NCI-H2196 (cell line): ENCODE measurements around the gene ACAP2.

Experiments used
- DNase-seq: peaks from one replicate; lab custom pipeline; 2025; ENCODE audit not compliant: unreplicated experiment; lab: John Stamatoyannopoulos, UW

The ACAP2 gene

DNA sequence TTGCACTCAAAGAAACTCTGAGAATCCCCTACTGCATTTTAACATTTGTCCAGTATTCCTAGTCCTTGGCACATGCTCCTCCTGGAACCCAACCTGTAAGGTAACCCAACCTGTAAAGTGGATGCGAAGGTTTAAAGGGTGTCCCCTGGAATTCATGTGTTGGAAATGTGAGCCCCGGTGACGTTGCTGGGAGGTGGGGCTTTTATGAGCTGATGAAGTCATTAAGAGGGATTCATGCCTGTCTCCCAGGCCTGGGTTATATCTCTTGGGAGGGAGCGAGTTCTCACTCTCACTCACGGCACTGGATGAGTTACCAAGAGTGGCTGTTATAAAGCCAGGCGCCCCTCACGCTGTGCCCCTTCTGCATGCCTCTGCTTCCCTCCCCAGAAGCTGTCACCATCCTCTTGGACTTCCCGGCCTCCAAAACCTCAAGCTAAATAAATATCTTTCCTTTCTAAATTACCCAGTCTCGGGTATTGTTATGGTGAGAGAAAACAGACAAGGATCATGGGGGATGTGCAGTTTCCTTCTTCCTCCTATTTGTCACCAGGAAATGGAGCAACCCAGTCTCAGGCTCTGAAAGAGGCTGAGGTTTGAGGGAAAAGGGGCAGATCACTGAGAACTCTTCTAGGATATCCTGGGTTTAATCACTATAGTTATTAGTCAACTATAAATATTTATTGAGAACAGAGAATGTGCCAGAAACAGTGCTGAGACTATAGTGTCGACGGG lies 179.5 kb downstream of the ACAP2 start:
- DNase-seq, result no peak

DNA sequence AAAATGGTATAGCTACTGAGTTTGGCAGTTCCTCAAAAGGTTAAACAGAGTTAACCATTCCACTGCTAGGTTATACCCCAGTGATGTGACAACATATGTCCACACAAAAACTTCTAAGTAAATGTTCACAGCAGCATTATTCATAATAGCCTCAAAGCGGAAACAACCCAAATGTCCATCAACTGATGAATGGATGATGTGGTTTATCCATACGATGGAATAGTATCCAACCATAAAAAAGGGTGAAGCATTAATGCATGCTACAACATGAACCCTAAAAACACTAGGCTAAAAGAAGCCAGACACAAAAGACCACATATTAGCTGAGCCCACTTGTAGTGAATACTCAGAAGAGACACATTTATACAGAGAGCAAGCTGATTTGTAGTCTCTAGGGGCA lies 180.9 kb downstream of the ACAP2 start:
- no peak for DNase-seq

DNA sequence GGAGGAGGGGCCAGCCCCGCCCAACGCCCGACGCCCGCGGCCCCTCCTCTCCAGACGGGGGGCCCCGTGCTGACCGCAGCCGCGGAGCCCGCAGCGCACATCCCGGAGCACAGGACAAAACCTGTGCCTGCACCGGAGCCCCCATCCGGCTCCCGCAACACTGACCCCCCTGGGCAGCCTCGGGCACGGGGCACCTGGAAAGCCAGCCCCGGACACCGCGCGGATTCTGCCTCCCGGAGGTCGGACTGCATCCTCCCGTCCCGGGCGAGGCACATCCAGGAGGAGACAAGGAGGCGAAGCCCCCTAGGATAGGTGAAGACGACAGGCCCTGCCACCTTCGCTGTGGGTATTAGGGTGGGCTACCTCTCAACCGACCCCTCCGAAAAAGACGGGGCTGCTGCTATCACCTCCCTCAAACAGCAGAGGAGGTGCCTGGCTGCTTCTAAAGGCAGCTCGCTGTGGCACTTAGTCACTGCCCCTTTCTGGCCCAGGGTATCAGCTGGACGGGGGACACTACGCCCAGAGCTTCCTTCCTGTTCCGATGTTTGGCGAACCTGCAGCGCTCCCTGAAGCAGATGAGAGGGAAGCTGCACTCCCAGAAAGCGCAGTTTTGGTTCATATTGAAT lies 182.4 kb downstream of the ACAP2 start:
- peak; percentile 57 for DNase-seq

DNA sequence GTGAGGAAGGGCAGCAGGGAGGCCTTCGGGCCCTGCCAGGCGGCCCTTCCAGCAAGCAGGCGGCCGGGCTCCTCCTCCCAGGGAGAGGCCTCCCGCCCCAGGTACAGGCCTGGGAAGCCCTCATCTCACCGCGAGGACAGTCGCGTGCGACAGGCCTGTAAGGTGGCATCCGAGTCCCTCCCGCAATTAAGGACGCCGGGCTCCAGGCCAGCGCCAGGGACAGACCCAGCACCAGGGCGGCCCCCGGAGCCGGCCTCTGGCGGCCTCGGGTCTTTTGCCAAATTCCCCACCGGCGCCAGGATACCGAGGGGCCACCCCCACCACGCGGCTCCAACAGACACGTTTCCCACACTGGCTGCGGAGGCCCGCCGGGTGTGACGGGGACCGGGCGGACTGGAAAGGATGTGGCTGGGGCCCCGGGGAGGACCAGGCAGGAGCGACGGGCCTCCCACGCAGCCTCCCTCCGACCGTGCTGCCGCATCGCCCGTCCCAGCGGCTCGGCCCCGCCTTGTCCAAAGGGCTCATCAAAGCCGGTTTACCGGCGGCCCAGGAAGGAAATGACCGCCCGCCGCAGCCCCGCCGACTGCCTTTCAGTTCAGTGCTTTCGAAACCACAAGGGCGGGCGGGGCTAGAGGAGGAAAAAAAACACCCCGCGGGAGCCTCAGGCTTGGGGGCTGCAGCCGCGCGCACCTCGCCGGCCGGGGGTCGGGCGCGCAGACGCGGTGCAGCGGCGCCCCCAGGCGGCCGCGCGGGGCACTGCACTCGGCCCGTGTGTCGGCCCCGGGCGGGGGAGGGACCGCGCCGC lies 183.1 kb downstream of the ACAP2 start:
- peak; percentile 98 for DNase-seq

DNA sequence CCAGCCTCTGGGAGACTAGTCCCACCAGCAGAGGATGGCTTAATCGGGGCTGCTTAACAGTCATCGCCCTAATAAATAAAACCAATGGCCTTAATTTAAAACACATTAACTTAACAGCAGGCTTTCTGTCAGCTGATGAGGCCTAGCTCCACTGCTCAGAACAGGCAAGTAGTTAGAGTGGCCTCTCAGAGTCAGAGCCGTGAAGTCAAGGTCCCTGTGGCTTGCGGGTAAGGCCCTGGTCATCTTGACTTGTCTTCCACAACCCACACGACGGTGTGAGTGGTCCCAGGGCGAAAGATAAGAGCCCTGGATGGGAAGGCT lies 183.7 kb downstream of the ACAP2 start:
- DNase-seq, result no peak

DNA sequence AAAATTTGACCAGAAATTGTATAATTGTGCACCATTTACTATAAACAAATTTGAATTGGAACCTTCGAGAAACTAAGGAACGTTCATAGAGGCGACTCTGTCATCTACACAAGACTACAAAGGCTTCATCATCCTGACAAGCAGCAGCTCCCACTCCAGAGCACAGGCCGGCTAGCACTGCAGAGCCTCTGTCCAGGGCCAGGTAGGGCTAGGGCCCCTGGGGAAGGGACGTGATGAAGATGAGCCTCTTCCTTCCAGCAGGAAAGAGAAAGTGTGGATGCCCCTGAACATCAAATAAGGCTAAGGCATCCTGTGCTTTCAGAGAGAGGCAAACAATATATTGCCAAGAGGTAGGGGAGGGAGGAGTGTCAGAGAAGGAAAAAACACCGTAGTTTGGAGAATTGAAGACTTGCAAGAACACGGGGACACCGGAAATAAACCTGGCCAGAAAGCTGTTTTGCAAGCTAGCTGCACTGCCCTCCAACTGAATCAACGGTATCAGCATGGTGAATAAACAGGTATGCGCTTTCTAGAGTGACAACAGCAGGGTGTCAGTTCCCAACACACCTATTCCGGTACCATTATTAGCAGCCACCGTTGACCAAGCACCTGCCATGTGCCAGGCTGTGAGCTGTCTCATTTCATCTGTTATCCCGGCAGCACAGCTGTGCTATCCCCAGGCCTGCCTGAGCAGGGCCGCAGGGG lies 184.2 kb downstream of the ACAP2 start:
- DNase-seq, result no peak

DNA sequence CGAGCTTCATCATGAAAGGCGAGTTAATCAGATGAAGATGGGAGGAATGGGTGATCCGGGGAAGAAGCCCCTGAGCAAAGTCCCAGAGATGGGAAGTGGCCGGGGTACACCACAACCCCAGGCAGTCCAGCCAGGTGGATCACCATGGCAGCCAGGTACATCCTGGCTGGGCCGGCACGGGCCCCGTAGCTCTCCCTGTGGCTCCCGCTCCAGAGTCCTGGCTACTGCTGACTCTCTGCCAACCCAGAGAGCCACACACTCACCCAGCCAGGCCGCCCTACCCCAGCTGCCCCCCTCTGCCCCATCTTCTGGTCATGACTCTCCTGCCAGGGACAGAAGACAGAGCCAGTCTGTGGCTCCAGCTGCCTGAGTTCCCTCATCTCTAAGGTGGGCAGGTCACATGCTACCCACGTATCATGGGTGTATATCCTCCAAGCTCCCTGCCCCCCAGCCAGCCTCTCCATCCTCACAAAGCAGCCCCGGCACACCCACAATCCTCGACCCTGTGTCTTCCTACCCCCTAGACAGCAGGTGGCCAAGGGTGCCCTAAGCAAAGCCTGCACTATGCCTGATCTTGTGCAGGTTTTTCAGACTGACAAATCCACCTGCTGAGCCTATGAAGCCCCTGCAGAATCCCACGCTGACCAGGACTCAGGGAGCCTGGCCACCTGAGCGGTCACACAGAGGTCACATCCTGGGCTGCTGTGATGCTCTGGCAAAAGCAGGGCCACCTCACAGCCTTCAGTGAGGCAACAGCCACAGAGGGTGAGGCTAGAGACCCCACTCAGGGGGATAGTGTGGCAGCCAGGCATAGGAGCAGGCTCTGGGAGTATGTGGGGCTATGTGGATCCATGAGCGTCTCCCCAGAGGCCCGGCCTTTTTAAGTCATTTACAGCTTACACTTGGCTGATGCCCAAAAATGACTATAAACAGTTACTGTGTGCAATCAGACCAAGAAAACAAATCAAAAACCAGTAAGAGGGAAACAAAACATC lies 185.1 kb downstream of the ACAP2 start:
- no peak for DNase-seq

DNA sequence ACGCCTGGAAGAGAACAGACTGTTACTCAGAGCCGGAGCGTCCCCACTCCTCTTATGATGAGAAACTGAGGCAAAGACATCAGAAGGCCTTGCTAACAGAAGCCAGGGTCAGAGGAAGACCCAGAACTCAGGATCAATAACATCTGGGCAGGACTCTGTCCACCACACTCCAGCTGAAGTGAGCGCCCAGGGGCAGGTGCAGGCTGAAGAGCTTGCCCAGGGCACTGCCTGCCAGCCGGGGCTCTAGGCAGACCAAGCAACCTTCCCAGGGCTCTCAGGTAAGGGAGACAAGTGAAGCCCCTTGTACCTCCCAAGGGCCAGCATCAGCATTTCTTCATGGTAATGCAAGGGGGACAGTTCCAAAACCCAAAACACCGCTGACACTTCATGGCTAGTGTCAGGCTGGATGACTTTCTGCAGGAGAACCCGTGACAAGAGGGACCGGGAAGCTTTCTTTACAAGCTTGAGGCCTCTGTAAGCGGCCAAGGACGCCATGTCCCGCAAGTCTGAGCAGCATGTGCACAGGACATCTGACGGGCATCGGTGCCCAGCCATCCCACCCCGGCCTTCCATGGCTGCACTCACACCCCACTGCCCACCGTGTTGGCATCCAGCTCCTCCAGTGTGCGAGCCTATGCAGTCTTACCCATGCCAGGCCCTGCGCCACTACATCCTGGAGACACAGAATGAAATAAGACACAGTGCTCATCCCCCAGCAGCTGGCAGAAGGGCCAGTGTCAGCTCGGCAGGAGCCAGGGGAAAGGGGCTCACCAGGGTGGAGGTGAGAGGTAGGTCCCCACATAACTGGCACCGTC lies 186.0 kb downstream of the ACAP2 start:
- no peak for DNase-seq

DNA sequence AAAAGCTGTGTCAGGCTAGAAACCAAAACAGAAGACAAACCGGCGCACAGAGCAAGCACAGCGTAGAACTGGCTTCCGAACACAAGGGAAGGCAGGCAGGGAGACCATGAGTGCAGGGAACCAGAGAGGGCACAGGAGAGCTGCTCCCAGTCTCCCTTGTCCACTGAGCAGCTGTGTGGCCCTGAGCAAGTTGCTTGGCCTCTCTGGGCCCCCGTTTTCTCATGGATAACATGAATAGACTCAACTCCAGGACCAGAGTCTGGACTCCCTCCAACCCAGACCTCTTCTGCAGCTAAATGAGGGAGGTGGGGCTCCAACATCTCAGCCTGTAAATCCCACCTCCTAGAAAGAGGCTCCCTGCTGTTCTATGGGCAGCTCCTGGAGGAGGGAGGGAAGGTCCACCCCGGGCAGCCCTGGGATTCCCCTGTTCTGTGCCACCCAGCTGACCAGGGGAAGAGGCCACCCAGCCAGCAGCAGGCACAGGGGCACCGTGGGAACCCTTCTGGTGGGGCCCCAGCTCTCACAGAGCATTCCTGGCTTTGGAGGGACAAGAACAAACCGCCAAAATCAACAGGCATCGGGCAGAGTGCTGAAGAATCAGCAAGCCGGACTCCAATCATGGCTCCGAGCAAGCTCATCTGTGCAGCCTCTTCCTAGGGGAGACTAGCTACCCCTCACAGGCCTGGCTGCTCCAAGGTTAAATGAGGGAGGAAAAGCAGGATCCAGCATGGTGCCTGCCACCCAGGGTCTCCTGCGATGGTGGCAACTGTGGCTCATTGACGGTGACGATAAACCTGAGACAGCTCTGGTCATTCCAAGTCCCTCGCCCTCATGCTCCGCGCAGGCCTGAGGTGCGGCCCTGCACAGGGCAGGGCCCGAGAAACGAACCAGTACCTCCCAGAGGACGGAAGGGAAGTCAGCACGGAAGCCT lies 187.0 kb downstream of the ACAP2 start:
- DNase-seq, result no peak

DNA sequence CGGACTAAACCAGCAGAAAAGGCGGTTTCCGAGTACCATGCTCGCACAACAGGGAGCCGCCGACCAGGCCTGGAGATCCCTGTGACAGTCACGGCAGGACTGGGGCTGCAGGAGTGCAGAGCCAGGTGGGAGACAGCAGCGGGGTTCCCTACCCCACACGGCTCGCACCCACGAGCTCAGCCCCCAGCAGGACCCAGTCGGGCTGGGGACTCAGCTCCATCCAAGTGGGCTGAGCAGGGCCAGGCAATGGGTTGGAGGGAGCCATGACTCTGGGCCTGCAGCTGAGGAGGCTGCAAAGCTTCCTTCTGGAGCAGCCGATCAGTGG lies 187.7 kb downstream of the ACAP2 start:
- no peak for DNase-seq

DNA sequence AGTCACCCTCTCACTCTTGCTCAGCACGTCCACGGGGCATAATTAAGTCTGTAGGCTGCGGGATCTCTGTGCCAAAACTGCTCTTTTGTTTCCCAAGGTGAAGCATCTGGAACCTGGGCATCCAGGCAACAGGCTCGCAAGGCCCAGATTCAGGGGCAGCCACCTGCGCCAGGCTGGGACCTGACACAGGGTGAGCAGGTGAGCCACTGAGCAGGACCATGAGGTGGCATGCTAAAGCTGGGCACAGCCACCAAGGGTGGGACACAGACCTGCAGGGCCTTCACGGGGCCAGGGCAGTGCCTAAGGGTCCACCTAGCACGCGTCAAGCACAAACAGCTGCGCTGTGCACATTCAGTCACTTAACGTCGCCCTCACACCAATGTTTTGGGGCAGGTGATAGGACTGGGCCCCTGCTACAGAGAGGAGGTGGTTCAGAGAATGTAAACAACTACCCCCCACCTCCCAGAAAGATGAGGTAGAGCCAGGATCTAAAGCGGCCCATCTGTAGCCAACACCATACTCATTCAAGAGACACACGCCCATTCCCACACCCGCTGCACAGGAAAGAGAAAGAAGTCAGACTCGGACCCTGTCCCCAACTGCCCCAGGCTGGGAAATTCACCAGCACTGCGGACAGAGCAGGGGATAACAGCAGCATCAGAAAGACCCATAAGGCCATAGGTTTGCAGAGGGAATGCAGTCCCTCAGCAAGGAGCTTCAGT lies 188.2 kb downstream of the ACAP2 start:
- no peak for DNase-seq

DNA sequence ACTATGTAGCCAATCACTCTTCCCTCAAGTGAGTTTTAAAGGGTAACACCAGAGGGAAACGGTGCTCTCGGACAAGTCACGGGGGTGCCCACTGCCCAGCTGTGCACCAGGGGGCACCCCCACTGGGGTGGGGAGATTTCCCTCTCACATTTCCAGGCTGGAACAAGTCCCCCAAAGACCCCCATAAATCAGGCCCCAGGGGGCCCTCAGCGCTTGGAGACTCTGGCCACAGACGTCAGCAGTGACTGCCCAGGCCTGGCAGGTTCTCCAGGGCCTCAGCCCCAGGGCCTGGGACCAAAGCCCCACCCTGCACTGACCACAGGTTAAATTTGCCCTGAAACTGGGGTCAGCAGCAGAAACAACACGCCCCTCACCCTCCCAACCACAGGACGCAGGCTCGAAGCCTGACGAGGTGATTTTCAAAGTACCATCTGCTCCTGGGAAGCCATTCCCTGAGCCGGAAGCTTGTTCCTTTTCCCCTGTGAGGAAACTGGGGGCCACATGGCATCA lies 188.8 kb downstream of the ACAP2 start:
- DNase-seq, result no peak

DNA sequence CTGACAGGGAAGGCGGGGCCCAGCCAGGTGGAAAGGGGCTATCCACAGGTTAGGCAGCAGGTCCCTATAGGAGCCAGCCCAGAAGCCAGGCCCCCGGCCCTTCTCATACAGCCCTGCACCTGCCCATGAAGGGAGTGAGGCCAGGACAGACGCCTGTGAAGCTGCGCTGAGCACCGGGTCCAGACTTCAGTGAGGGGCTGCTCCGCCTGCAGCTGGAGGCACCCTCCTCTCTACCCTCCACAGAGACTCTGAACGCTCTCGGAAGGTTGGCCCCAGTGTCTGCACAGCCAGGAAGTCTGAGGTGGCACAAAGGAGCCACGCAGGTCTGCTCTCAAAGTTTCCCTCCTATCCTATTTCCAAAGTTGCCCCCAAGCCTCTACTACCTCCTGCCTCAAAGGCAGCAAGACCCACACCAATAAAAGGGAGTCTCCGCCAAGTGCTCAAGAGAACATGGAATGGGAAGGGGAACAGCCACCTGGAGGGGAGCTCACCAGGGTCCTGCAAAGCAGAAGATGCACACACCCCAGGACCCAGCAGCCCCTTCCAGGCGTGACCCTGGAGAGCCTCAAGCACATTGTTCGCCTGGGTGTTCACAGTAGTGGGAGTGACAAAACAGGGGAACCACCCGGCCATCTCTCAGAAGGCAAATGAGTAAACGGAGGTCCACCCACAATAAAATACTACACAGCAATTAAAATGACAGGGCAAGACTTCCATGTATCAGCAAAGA lies 191.3 kb downstream of the ACAP2 start:
- no peak for DNase-seq

DNA sequence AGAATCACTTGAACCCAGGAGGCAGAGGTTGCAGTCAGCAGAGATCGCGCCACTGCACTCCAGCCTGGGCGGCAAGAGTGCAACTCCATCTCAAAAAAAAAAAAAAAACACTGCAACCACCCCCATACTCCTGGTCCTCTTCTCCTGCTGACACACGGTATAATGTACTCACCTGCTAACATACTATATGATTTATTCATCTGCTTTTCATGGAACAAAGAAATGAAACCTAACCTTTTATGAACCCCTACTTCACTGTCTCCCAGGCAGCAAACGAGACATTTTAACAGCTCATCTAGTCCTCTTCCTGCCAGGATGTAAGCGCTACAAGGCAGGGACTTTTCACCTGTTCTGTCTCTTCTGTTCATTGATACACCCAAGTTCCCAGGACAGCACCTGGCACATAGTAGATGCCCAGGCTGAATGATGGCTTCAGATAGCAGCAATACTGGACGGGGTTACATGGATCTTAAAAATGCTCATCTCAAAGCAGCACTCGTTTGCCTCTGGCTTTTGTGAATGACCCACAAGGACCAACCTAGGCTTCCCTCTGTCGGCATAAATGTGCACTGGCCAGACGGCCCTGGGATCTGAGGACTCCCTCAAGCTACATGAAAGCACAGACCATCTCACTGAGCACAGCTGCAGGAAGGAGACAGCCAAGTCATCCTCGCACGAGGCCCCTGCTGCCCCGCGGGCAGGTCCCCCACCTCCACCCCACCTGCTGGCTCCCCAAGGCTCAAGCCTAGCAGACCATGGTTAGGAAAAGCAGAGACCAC lies 192.2 kb downstream of the ACAP2 start:
- peak; percentile 83 for DNase-seq

DNA sequence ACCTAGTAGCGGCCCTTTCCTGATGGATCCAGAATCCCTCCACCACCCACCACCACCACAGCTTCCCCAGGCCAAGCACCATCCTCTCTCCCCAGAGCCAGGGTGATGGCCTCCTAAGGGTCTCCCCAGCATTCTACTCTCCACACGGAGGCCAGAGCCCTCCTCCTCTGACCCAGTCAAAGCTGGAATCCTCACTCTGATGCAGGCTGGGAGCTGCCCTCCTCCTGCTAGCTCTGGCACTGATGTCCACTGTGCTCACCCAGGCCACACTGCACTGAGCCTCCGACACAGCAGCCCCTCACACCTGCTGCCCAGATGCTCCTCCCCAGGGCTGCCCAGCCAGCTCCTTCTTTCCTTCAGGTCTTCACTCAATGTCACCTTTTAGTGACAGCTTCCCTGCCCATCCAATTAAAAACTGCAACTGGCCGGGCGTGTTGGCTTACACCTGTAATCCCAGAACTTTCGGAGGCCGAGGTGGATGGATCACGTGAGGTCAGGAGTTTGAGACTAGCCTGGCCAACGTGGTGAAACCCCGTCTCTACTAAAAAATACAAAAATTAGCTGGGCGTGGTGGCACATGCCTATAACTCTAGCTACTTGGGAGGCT lies 192.9 kb downstream of the ACAP2 start:
- DNase-seq, result no peak
